MM.1S (cell line): ENCODE data around the gene CDH4.

Source experiments
- CTCF ChIP-seq: fragments of 300-600 bp; sonication (generic); IDR thresholded peaks from 2 replicates; pipeline ENCODE4 v1.5.1; 2016; ENCODE audit warnings: antibody characterized with exemption, low read length, mixed read lengths
- EZH2phosphoT487 ChIP-seq: fragments of 300-600 bp; sonication (generic); IDR thresholded peaks from 2 replicates; pipeline ENCODE4 v1.6.1; 2018; ENCODE audit warnings: antibody characterized with exemption, low read length

GRCh38 chr20:61569825-61570224 is 317.8 kb downstream of the CDH4 start:
- TF ChIP-seq CTCF, result no peak
- no peak for TF ChIP-seq EZH2phosphoT487
